ENCODE results near the gene S100P.
A peak's percentile ranks its signal among the peaks of the same experiment; 100 is the strongest.
"Not testable (repeated sequence)": the region's sequence is repeated elsewhere in the genome, so short reads cannot be mapped to it uniquely, and the experiment has no call there.

The S100P gene

DNA sequence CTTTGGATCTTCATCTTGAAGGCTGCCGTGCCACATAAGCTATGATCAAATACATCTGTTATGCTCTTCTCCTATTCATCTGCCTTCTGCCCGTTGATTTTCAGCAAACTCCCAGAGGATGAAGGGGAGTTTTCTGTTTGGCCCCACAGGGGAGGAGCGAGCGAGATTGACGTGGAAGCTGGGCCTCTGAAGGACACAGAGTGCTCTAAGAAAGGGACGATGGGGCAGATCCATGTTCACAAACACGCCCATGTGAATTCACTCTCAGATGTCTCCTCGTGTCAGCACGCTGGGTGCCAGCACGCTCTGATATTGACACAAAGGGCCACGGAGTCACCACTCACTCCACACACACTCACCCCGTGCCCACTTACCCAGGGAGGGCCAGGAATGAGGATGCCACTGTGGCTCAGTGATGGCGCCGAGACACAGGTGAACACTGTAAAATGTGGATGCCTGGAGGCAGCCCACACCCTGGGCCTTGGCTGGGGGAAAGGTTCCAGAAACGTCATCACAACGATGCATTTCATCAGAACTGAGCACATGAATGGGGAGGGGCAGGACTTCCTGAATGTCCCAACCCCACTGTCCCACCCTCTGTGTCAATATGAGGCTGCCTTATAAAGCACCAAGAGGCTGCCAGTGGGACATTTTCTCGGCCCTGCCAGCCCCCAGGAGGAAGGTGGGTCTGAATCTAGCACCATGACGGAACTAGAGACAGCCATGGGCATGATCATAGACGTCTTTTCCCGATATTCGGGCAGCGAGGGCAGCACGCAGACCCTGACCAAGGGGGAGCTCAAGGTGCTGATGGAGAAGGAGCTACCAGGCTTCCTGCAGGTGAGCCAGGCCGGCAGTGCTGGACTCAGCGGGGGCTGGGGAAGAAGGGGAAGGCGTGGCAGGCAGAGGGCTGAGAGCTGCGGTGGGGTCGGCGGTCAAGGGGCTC is at the start of gene S100P:
Gene S100P, plus strand, starts transcription at position 648 of the 946 bp plus-strand sequence. Its CDS starts 55 bp downstream, at position 703.
- DNase-seq: no peak

GRCh38 chr4:6644792-6645530 is 48.7 kb upstream of the S100P start:
- DNase-seq: no peak

DNA sequence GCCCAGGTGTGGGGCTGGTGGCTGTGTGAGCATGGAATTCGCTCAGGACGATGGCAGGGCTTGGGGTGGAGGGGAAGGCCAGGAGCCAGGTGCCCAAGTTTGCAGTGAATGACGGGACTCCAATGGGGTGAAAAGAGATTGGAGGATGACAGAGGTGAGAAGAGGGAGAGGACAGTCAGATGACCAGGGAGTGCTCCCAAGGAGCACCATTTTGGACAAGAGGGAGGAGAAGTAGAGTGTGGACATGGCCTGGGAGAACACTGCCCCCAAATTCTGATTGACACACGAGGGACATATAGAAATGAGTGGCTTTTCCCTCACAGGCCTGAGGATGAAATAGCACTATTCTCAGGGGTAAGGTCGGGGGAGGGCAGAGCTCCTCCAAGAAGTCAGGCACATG is 46.5 kb upstream of the S100P start:
- DNase-seq: no peak

DNA sequence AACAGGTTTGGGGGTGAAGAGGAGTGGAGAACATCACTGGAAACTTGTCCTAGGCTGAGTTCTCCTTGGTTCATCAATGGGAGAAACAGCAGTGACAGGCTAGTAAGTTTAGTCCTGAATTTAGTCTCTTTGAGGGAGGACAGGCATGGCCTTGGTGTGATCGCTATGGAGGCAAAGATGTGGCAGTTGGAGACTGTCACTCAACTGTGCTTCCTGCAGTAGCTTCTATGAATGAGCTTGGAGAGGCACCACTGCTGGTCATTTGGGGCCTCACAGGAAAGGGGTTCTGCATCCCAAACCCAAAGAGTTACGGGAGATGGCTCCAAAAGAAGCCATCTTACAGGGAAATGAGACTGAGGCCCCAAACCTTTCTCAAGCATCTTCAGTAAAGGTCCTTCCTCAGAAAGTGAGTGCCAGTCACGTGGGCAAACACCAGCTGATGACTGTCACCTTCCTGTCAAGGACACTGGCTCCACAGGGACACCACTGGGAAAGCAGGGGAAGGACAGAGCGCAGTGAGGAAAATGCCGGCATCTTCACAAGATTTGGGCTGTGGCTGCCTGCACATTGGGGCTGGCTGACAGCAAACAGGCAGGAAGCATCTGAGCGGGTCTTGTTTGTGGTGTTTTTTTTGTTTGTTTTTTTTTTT is 46.0 kb upstream of the S100P start:
- DNase-seq: no peak

DNA sequence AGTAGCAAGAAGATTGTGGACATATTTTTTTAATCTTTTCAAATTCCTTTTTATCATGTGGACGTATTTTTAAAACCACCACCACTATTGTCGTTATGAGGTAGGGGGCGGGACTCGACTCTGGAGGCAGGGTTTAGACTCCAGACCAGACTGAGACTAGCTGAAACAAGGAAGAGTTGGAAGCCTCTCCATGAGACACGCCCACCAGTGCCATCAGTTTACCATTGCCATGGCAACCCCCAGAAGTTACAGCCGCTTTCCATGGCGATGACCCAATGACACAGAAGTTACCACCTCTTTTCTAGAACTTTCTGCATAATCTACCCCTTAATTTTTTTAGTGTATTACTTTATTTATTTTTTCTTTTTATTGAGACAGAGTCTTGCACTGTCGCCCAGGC is 44.5 kb upstream of the S100P start:
- no peak for DNase-seq

DNA sequence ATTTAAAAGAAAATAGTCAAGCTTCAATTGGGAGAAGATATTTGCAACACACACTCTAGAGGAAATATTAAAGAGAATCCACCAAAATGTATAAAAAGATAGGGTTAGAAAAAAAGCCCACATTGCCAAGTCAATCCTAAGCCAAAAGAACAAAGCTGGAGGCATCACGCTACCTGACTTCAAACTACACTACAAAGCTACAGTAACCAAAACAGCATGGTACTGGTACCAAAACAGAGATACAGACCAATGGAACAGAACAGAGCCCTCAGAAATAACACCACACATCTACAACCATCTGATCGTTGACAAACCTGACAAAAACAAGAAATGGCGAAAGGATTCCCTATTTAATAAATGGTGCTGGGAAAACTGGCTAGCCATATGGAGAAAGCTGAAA is 39.5 kb upstream of the S100P start:
- not testable (repeated sequence) for DNase-seq

- not testable (repeated sequence) for DNase-seq
Measured at GRCh38 chr4:6655291-6655690, 38.4 kb upstream of the S100P start.

GRCh38 chr4:6655924-6656323 is 37.8 kb upstream of the S100P start:
- DNase-seq: no peak

- DNase-seq: no peak
Measured at GRCh38 chr4:6657242-6658208, 36.2 kb upstream of the S100P start.

GRCh38 chr4:6658209-6658595 is 35.5 kb upstream of the S100P start:
- DNase-seq: no peak

DNA sequence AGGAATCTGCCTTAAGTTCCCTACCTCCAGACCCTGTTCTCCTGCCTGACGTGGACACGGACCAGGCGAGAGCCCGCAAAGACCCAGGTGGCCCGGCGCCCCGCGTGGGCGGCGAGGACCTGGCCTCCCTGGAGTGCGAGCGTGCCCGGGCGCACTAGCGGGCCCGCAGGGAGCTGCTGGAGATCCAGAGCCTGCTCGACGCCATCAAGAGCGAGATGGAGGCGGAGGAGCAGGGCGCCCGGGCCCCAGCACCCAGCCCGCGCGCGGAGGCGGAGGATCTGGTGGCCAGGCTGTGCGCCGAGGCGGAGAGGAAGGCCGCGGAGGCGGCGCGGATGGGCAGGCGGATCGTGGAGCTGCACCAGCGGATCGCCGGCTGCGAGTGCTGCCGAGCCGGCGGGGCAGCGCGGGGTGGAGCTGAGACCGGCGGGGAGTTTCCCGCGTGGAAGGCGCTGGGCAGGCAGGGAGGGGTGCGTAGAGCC is 35.0 kb upstream of the S100P start:
- DNase-seq: peak; percentile 72

DNA sequence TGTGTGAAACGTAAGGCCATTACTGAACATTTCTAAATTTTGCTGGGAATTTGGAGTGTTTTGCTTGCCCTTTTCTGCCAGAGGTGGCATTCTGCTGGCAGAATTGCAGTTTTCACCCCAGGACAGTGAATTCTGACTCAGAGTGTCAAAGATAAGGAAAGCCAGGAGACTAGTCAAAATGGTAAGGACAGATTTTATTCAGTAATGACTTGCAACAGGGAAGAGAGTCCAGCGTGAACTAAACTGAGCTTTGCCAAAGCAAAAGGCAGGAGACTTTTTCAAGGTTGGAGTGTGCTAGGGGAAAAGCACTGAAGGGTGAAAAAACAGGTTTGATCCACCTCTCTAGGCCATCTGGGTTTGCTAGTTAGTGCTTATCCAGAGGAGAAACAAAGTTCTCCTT is 33.8 kb upstream of the S100P start:
- DNase-seq: no peak

- DNase-seq: no peak
Measured at GRCh38 chr4:6660430-6660829, 33.2 kb upstream of the S100P start.

DNA sequence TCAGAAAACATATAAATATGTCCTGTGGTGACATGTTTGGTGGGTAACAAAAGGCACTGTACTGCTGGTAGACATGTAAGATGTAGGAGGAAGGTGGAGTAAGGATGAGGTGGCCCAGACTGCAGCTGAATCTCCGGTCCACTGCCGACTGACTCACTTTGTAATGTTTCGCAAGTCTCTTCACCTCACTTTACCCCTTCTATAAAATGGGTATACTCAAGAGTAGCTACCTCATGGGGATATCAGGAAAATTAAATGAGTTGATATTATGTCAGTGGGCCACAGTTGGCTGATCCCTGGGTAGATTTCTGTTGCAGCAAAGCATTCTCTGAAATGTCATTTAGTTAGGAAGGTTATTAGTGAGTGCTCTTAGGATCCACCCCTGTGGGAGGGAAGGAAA is 31.1 kb upstream of the S100P start:
- DNase-seq: no peak

DNA sequence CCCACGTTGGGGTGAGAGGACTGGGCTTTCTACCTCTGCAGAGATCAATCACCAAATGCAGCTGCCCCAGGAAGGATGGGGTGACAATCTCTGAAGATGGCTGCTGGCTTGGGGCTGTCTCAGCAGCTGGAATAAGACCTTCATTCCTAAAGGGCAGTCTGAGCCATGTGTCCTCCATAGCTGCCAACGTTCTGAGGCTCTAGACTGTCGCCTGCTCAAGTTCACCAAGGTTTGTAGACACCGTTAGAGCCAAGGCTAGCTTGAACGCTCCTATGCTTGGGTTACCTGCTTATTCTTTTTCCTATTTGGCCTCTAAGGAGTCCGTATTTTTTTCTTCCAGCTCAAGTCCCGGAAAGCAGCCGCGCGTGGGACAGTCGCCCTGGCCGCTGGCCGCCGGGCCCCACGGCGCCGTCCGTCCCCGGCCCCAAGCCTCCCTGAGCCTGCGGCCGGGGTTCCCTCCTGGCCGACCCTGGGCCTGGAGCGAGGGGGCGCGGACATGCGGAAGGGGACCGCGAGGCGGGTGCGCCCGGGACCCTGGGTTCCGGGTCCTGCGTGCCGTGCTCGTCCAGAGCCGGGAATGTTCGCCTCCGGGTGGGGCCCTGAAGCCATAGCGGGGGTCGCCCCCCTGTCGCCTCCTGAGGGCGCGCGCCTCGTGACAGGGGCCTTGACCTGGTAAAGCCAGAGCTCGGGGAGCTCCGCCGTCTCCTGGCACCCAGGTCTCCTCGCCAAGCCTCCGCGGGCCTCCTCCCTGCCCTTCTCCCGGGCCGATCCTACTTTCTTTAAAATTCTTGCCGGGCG is 29.9 kb upstream of the S100P start:
- no peak for DNase-seq

DNA sequence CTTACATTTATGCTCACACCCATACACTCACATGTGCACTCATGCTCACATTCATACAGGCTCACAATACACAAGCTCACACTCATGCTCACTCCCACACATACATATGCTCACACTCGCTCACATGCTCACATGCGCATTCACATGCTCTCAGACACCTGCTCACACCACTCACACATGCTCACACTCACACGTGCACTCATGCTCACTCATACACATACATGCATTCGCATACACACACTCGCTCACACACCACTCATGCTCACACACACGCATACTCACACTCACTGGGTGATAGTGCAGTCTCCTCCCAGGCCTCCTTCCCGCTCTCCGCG is 28.4 kb upstream of the S100P start:
- no peak for DNase-seq

DNA sequence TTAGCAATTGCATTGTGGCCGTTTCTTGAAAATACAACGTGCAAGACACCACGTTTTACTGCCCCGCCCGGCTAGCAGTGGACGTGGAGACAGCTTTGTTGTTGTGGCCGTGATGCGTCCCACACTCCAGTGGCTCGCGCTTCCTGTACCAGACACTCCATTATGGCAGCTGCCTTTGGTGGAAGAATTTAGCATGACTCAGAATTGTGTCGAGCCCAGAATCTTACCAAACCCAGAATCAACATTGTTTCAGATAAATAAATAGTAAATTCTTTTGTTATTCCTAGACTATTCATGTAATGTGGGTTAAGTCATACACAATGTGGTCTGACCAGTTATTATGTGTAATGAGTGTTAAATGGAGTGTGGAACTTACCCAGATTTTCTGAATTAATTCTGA is 25.3 kb upstream of the S100P start:
- DNase-seq: no peak

DNA sequence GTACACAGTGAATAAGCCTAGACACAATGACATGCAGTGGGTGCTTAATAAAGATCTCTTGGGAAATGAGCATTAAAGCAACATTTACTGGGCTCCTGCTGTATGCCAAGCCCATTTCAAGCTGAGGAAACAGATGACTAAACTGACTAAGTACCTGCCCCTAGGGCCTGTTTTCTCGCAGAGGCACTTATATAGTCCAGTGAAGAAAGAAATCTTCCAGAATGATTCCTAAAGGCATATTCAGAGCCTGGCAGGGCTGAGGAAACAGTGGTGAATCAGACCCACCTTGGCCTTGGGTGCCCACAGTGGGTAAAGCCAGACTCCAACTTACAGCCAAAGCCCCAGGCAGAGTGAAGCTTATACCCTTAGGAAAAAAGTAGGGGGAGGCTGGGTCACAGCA is 22.0 kb upstream of the S100P start:
- no peak for DNase-seq

DNA sequence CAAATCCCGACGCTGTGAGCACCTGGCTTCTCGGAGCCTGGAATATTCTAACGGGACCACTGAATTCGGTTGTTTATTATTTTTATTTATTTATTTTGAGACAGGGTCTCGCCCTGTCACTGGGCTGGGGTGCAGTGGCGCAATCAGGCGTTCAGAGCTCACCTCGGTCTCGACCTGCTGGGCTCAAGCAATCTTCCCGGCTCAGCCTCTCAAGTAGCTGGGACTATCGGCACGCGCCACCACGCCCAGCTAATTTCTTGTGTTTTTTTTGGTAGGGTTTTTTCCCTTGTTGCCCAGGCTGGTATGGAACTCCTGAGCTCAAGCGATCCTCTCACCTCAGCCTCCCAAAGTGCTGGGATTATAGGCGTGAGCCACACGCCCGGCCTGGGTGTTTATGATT is 21.5 kb upstream of the S100P start:
- DNase-seq: no peak

DNA sequence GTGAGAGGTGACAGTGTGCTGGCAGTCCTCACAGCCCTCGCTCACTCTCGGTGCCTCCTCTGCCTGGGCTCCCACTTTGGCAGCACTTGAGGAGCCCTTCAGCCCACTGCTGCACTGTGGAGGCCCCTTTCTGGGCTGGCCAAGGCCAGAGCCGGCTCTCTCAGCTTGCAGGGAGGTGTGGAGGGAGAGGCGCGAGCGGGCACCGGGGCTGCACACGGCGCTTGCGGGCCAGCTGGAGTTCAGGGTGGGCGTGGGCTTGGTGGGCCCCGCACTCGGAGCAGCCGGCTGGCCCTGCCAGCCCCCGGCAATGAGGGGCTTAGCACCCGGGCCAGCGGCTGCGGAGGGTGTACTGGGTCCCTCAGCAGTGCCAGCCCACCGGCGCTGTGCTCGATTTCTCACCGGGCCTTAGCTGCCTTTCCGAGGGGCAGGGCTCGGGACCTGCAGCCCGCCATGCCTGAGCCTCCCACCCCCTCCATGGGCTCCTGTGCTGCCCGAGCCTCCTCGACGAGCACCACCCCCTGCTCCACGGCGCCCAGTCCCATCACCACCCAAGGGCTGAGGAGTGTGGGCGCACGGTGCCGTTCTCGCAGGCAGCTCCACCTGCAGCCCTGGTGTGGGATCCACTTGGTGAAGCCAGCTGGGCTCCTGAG is 21.0 kb upstream of the S100P start:
- not testable (repeated sequence) for DNase-seq

GRCh38 chr4:6673191-6673659 is 20.5 kb upstream of the S100P start:
- not testable (repeated sequence) for DNase-seq
